IMR-90 (cell line): ENCODE data around the gene ANKRD10. TPM values are rescaled to one million over a fixed set of nuclear protein-coding genes. Genes with fewer than 3 reads are reported as not detected.

Source experiments
- ATAC-seq: fragments of 200-7000 bp; cut with Tn5 transposase; 2 replicates; pipeline ENCODE4 v1.9.1; 2020; ENCODE audit warnings: low read depth, mild to moderate bottlenecking, moderate library complexity
- BruUV-seq: library from RNA; stranded (reverse); fragments of 400-500 nt; replicated peaks from 2 replicates; lab custom pipeline; 2021; lab: Mats Ljungman, UMichigan
- CTCF ChIA-PET: fragments of 300-600 bp; formaldehyde crosslinking; extraction: SDS; loops from one replicate; lab custom pipeline; 2021; ENCODE audit warnings: antibody characterized with exemption; lab: Yijun Ruan, JAX
- POLR2A ChIA-PET: fragments of 300-600 bp; sonication (Branson Sonifier 250); formaldehyde crosslinking; loops from one replicate; lab custom pipeline; 2022; ENCODE audit warnings: antibody characterized with exemption; ENCODE audit not compliant: unreplicated experiment; lab: Charles Lee
- DNase-seq: peaks from one replicate; pipeline ENCODE4 v3.0.0; 2013
- H2AFZ ChIP-seq: replicated peaks from 2 replicates; pipeline ENCODE3; 2013; ENCODE audit warnings: low read length, mild to moderate bottlenecking; ENCODE audit not compliant: poor library complexity
- H2AK5ac ChIP-seq: 2 replicates; pipeline ENCODE4 v1.6.1; 2013; ENCODE audit warnings: low read depth, low read length, inconsistent platforms
- H2AK9ac ChIP-seq: replicated peaks from 2 replicates; pipeline ENCODE3; 2013; ENCODE audit warnings: mild to moderate bottlenecking, low read depth, low read length, moderate library complexity; ENCODE audit not compliant: poor library complexity
- H2BK120ac ChIP-seq: 2 replicates; pipeline ENCODE4 v1.6.1; 2013; ENCODE audit warnings: low read depth, low read length, inconsistent platforms
- H2BK15ac ChIP-seq: 3 replicates; pipeline ENCODE4 v1.6.1; 2013; ENCODE audit warnings: low read depth, low read length, inconsistent platforms
- H2BK20ac ChIP-seq: 2 replicates; pipeline ENCODE4 v1.6.1; 2013; ENCODE audit warnings: low read depth, mild to moderate bottlenecking, inconsistent platforms, low read length, moderate library complexity
- H2BK5ac ChIP-seq: 2 replicates; pipeline ENCODE4 v1.6.1; 2013; ENCODE audit warnings: mild to moderate bottlenecking, low read depth, low read length, inconsistent platforms; ENCODE audit not compliant: poor library complexity, severe bottlenecking
- H3K14ac ChIP-seq: replicated peaks from 2 replicates; pipeline ENCODE4 v1.6.1; 2013; ENCODE audit warnings: low read depth, low read length, inconsistent platforms
- H3K18ac ChIP-seq: 2 replicates; pipeline ENCODE4 v1.6.1; 2013; ENCODE audit warnings: low read depth, low read length, control low read depth
- H3K23ac ChIP-seq: 2 replicates; pipeline ENCODE4 v1.6.1; 2013; ENCODE audit warnings: low read depth, low read length, inconsistent platforms
- H3K27ac ChIP-seq: 2 replicates; pipeline ENCODE4 v1.5.1; 2013; ENCODE audit warnings: mild to moderate bottlenecking, control low read depth, low read length; ENCODE audit not compliant: insufficient read depth
- H3K27me3 ChIP-seq: 2 replicates; pipeline ENCODE4 v1.6.1; 2013; ENCODE audit warnings: low read length; ENCODE audit not compliant: control insufficient read depth, insufficient read depth
- H3K36me3 ChIP-seq: 2 replicates; pipeline ENCODE4 v1.6.1; 2013; ENCODE audit warnings: low read length, mixed read lengths; ENCODE audit not compliant: control insufficient read depth, insufficient read depth
- H3K4ac ChIP-seq: 2 replicates; pipeline ENCODE4 v1.6.1; 2013; ENCODE audit warnings: low read depth, low read length, inconsistent platforms
- H3K4me1 ChIP-seq: 2 replicates; pipeline ENCODE4 v1.6.1; 2013; ENCODE audit warnings: low read length, mixed read lengths; ENCODE audit not compliant: control insufficient read depth, insufficient read depth
- H3K4me2 ChIP-seq: 2 replicates; pipeline ENCODE4 v1.6.1; 2013; ENCODE audit warnings: low read depth, mild to moderate bottlenecking, control low read depth, low read length, moderate library complexity
- H3K4me3 ChIP-seq: 2 replicates; pipeline ENCODE4 v1.5.1; 2013; ENCODE audit warnings: low read depth, mild to moderate bottlenecking, control low read depth, low read length, moderate library complexity; ENCODE audit not compliant: insufficient read depth
- H3K56ac ChIP-seq: 2 replicates; pipeline ENCODE4 v1.6.1; 2013; ENCODE audit warnings: low read length, inconsistent platforms; ENCODE audit not compliant: insufficient read depth; ENCODE audit errors: extremely low read depth
- H3K79me1 ChIP-seq, 2 experiments: 2 replicates each; pipeline ENCODE4 v1.6.1; 2013; ENCODE audit warnings: low read length in 2 of 2, inconsistent platforms in 1 of 2, low read depth in 1 of 2
- H3K9ac ChIP-seq: 2 replicates; pipeline ENCODE4 v1.6.1; 2013; ENCODE audit warnings: low read depth, low read length, control low read depth
- H3K9me1 ChIP-seq: 2 replicates; pipeline ENCODE4 v1.6.1; 2013; ENCODE audit warnings: low read length, inconsistent platforms; ENCODE audit not compliant: insufficient read depth
- H3K9me3 ChIP-seq: 2 replicates; pipeline ENCODE4 v1.6.1; 2013; ENCODE audit warnings: low read length; ENCODE audit not compliant: control insufficient read depth, insufficient read depth
- H4K20me1 ChIP-seq: 2 replicates; pipeline ENCODE4 v1.6.1; 2013; ENCODE audit warnings: low read length, inconsistent platforms; ENCODE audit not compliant: insufficient read depth
- H4K5ac ChIP-seq: 2 replicates; pipeline ENCODE4 v1.6.1; 2013; ENCODE audit warnings: mild to moderate bottlenecking, low read depth, low read length, control low read depth
- H4K8ac ChIP-seq, 2 experiments: 2 replicates each; pipeline ENCODE4 v1.6.1; 2013; ENCODE audit warnings: low read depth in 2 of 2, low read length in 2 of 2, control low read depth in 1 of 2, inconsistent platforms in 1 of 2
- H4K91ac ChIP-seq: 2 replicates; pipeline ENCODE4 v1.6.1; 2013; ENCODE audit warnings: low read depth, low read length, inconsistent platforms; ENCODE audit not compliant: insufficient read depth
- CEBPB ChIP-seq: IDR thresholded peaks from 2 replicates; pipeline ENCODE4 v1.6.1; 2012; ENCODE audit warnings: low read depth, low read length, improper control_type of control experiment
- CHD1 ChIP-seq: IDR thresholded peaks from 2 replicates; pipeline ENCODE4 v1.6.1; 2012; ENCODE audit warnings: low read depth, low read length, improper control_type of control experiment
- MXI1 ChIP-seq: IDR thresholded peaks from 2 replicates; pipeline ENCODE4 v1.6.1; 2012; ENCODE audit warnings: low read depth, mild to moderate bottlenecking, low read length, moderate library complexity, borderline replicate concordance
- RFX5 ChIP-seq: IDR thresholded peaks from 2 replicates; pipeline ENCODE4 v1.8.0; 2012; ENCODE audit warnings: low read depth, mild to moderate bottlenecking, low read length, moderate library complexity
- SMC3 ChIP-seq: fragments of 150-350 bp; IDR thresholded peaks from 2 replicates; pipeline ENCODE4 v1.6.1; 2016; ENCODE audit warnings: low read depth, mild to moderate bottlenecking, antibody characterized with exemption, low read length, moderate library complexity
- WGBS, 2 experiments: methylation state at CpG; one replicate each; pipeline versions ENCODE4 v1.1.5 to v1.1.7; 2013; ENCODE audit warnings: missing lambda C conversion rate in 2 of 2; ENCODE audit not compliant: insufficient read length in 1 of 2; ENCODE audit errors: extremely low coverage in 2 of 2; 5-methylcytosine and 5-hydroxymethylcytosine counted together
- dilution Hi-C: fragments of 300-500 bp; cut with HindIII; formaldehyde crosslinking; loops from one replicate; pipeline ENCODE4 v1.14.3; 2018; ENCODE audit warnings: low sequenced_read_pairs; ENCODE audit not compliant: unreplicated experiment
- in situ Hi-C: fragments of 300-500 bp; cut with MboI; formaldehyde crosslinking; loops from 3 replicates; pipeline ENCODE4 v1.14.3; 2019; ENCODE audit warnings: low sequenced_read_pairs, inconsistent platforms, mixed read lengths
- intact Hi-C: fragments of 100-400 bp; cut with micrococcal nuclease; formaldehyde crosslinking; loops from 2 replicates; pipeline ENCODE4 v1.10.0; 2022
- polyA plus RNA-seq, 3 experiments: library from polyadenylated mRNA; depleted of rRNA; stranded (reverse); fragments of >200 nt; gene quantifications; 2 replicates each; pipeline ENCODE4 v1.2.3, GENCODE V29; 2012; ENCODE audit warnings: low replicate concordance in 1 of 3
- total RNA-seq: library from RNA; depleted of rRNA; stranded (reverse); fragments of >200 nt; gene quantifications from 2 replicates; pipeline ENCODE4 v1.2.3, GENCODE V29; 2012

The ANKRD10 gene
- total and polyA plus RNA-seq, 2 of the 4 experiments (the other 2 are of a cell fraction): 18.3 to 31.1 TPM

DNA sequence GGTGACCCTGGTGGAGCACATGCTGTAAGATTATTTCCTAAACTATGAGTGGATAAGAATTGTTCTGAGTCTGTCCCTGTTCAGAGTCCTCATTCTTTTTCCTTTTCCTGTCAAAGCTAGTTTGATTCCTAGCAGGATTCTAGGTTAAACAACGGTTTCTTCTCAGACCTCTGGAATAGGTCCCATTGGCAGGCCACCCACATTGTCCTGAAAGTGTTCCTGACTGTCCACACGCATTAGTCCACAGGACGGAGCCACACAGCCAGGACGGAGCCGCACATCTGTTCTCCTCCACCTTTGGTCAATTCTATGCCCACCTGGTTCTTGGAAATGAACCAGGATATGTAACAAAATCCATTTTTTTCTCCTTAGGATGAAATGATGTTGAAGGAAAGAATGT is 46.1 kb downstream of the ANKRD10 start:
- no peak overlapping the region for H3K4me3 ChIP-seq
- no peak overlapping the region for H3K23ac ChIP-seq
- intact Hi-C loops (no loop called here), dilution Hi-C loops (no loop called here), in situ Hi-C loops (no loop called here)
- peaks cover 8% of the 10 kb centered on the region; the same call in 1 of the 2 replicates for H3K4me1 ChIP-seq
- no peak overlapping the region for H4K5ac ChIP-seq
- H4K91ac ChIP-seq: no peak overlapping the region
- peak overlapping the region; percentile 13; the same call in 1 of the 2 replicates for H2AK5ac ChIP-seq
- ATAC-seq (no peak), DNase-seq (no peak)
- ChIA-PET POLR2A (no interaction called here), CTCF (no interaction called here)
- no peak overlapping the region for H2AFZ ChIP-seq
- H2BK120ac ChIP-seq: no peak overlapping the region; the same call in 1 of the 2 replicates
- H2BK15ac ChIP-seq: no peak overlapping the region
- H3K9me3 ChIP-seq: no peaks in the 10 kb centered on the region
- H3K14ac ChIP-seq: no peak overlapping the region
- no TSS peak for BruUV-seq
- no peaks in the 10 kb centered on the region for H4K20me1 ChIP-seq
- no CpG with 5 or more reads among the region's 5 CpGs for whole genome bisulfite sequencing, 2 experiments
- H4K8ac ChIP-seq: no peak overlapping the region; a peak in 1 of 4 replicates
- no peak overlapping the region for H2AK9ac ChIP-seq
- no peak overlapping the region for H3K9ac ChIP-seq
- no peak overlapping the region for H3K56ac ChIP-seq
- no peak overlapping the region for H2BK5ac ChIP-seq
- TF ChIP-seq SMC3 (no peak), CHD1 (no peak), RFX5 (no peak), CEBPB (no peak), MXI1 (no peak)
- H3K18ac ChIP-seq: no peak overlapping the region
- H3K4me2 ChIP-seq: no peak overlapping the region
- H3K79me1 ChIP-seq: peaks cover 9 to 12% of the 10 kb centered on the region in 2 experiments; a peak in 2 of 4 replicates
- H3K27me3 ChIP-seq: no peaks in the 10 kb centered on the region
- H3K36me3 ChIP-seq: no peaks in the 10 kb centered on the region
- H3K27ac ChIP-seq: no peak overlapping the region
- H2BK20ac ChIP-seq: no peak overlapping the region; the same call in 1 of the 2 replicates
- H3K4ac ChIP-seq: peak overlapping the region; percentile 93; the same call in 1 of the 2 replicates
- peaks cover 9% of the 10 kb centered on the region for H3K9me1 ChIP-seq
